Measurements from ENCODE around the gene CCDC71L. TPM values are rescaled to one million over a fixed set of nuclear protein-coding genes. Genes with fewer than 3 reads are reported as not detected.

CCDC71L gene
- total RNA-seq, 4 donors from 2014 or later: 23.6 to 49.7 (median 27.8) TPM

GRCh38 chr7:106671160-106671559, 10.2 kb upstream of the CCDC71L start:
- WGBS, 2 donors (ENCODE audit: low coverage in 1 of 2): 100% methylated on average over 1 of the region's 1 CpG
- Histone ChIP-seq H3K4me3 (no peak overlapping the region), H3K9me3 (no peaks in the 10 kb centered on the region), H3K36me3 (no peaks in the 10 kb centered on the region), H3K27ac (no peak overlapping the region), H3K27me3 (no peaks in the 10 kb centered on the region), H3K4me1 (no peaks in the 10 kb centered on the region)
- intact Hi-C loops (cut with DNase I; ENCODE audit: low total_unique reads): loop anchor here (10.0 kb wide), 1 partner anchor 64 kb away; no protein-coding TSS in a partner anchor
- in situ Hi-C loops (cut with MboI; ENCODE audit: low pct_ligation_motif_present in 1 of 4, low pct_unique_long_range_greater_than_20kb in 1 of 4, low sequenced_read_pairs in 3 of 4): no loop called here
- no peak for DNase-seq
- TF ChIP-seq POLR2A (IDR thresholded peaks at IDR 0.05): no peak
- no peak for TF ChIP-seq CTCF (IDR thresholded peaks at IDR 0.05)
- no peak for TF ChIP-seq EP300 (IDR thresholded peaks at IDR 0.05; ENCODE audit: low read depth)

- in situ Hi-C loops (cut with MboI; ENCODE audit: low pct_ligation_motif_present in 1 of 4, low pct_unique_long_range_greater_than_20kb in 1 of 4, low sequenced_read_pairs in 3 of 4) (no loop called here), intact Hi-C loops (cut with DNase I; ENCODE audit: low total_unique reads) (no loop called here)
- DNase-seq: no peak
- H3K27ac ChIP-seq: no peak overlapping the region
- WGBS, 2 donors (ENCODE audit: low coverage in 1 of 2): 90 to 92% methylated on average over 3 to 6 of the region's 6 CpGs
- TF ChIP-seq CTCF (IDR thresholded peaks at IDR 0.05): no peak
- TF ChIP-seq POLR2AphosphoS5 (IDR thresholded peaks at IDR 0.05): no peak
- TF ChIP-seq EP300 (IDR thresholded peaks at IDR 0.05; ENCODE audit: low read depth): no peak
- TF ChIP-seq POLR2A (IDR thresholded peaks at IDR 0.05): no peak
- no peaks in the 10 kb centered on the region for H3K27me3 ChIP-seq
- no peaks in the 10 kb centered on the region for H3K4me1 ChIP-seq
- H3K36me3 ChIP-seq: no peaks in the 10 kb centered on the region
- H3K9me3 ChIP-seq: no peaks in the 10 kb centered on the region
- no peak overlapping the region for H3K4me3 ChIP-seq
Measured at GRCh38 chr7:106668861-106669524, 8.0 kb upstream of the CCDC71L start.

GRCh38 chr7:106666353-106666752, 5.4 kb upstream of the CCDC71L start:
- Histone ChIP-seq H3K9me3 (no peaks in the 10 kb centered on the region), H3K4me1 (no peaks in the 10 kb centered on the region), H3K27ac (no peak overlapping the region), H3K27me3 (no peaks in the 10 kb centered on the region), H3K36me3 (no peaks in the 10 kb centered on the region), H3K4me3 (no peak overlapping the region)
- WGBS, 2 donors (ENCODE audit: low coverage in 1 of 2): 69 to 91% methylated on average over 2 of the region's 2 CpGs
- intact Hi-C loops (cut with DNase I; ENCODE audit: low total_unique reads): no loop called here
- DNase-seq: no peak
- in situ Hi-C loops (cut with MboI; ENCODE audit: low pct_ligation_motif_present in 1 of 4, low pct_unique_long_range_greater_than_20kb in 1 of 4, low sequenced_read_pairs in 3 of 4): no loop called here
- TF ChIP-seq CTCF (IDR thresholded peaks at IDR 0.05): no peak
- no peak for TF ChIP-seq EP300 (IDR thresholded peaks at IDR 0.05; ENCODE audit: low read depth)
- no peak for TF ChIP-seq POLR2A (IDR thresholded peaks at IDR 0.05)
- TF ChIP-seq POLR2AphosphoS5 (IDR thresholded peaks at IDR 0.05): no peak

GRCh38 chr7:106664343-106664742, 3.4 kb upstream of the CCDC71L start:
- TF ChIP-seq EP300 (IDR thresholded peaks at IDR 0.05; ENCODE audit: low read depth) (no peak), POLR2A (IDR thresholded peaks at IDR 0.05) (no peak), CTCF (IDR thresholded peaks at IDR 0.05) (no peak), POLR2AphosphoS5 (IDR thresholded peaks at IDR 0.05) (no peak)
- H3K4me3 ChIP-seq: no peak overlapping the region
- intact Hi-C loops (cut with DNase I; ENCODE audit: low total_unique reads) (no loop called here), in situ Hi-C loops (cut with MboI; ENCODE audit: low pct_ligation_motif_present in 1 of 4, low pct_unique_long_range_greater_than_20kb in 1 of 4, low sequenced_read_pairs in 3 of 4) (no loop called here)
- no peak overlapping the region for H3K27ac ChIP-seq
- no peaks in the 10 kb centered on the region for H3K27me3 ChIP-seq
- no peaks in the 10 kb centered on the region for H3K9me3 ChIP-seq
- no peak for DNase-seq
- H3K36me3 ChIP-seq: no peaks in the 10 kb centered on the region
- 86 to 94% methylated on average over 3 of the region's 3 CpGs for WGBS, 2 donors (ENCODE audit: low coverage in 1 of 2)
- peaks cover under 1 to 3% (median 1%) of the 10 kb centered on the region in 4 donors for H3K4me1 ChIP-seq

Measured in transverse colon (tissue), 4 donors.